Measurements from ENCODE around the gene FGF11.

- TF ChIP-seq POLR2A (IDR thresholded peaks at IDR 0.05) (no peak), CTCF (IDR thresholded peaks at IDR 0.05 in 8 of 11, conservative IDR thresholded peaks at IDR 0.05 in 3 of 11) (no peak), POLR2AphosphoS5 (IDR thresholded peaks at IDR 0.05) (no peak)
Observed at GRCh38 chr17:7431231-7431630, 8.1 kb upstream of the FGF11 start.

Measured in spleen (tissue), 7 donors.